ENCODE results near the gene CACNA2D1.

The CACNA2D1 gene

GRCh38 chr7:82054544-82054943, 389.0 kb downstream of the CACNA2D1 start:
- no peak for FAIRE-seq

GRCh38 chr7:82053453-82054032, 390.0 kb downstream of the CACNA2D1 start:
- no peak for DNase-seq (ENCODE audit: insufficient read length, low spot score)

More at GRCh38 chr7:82054544-82054943, 389.0 kb downstream of the CACNA2D1 start:
- DNase-seq (ENCODE audit: insufficient read length, low spot score): no peak

GRCh38 chr7:82051601-82052000, 392.0 kb downstream of the CACNA2D1 start:
- FAIRE-seq (no peak), DNase-seq (ENCODE audit: insufficient read length, low spot score) (no peak)

More at GRCh38 chr7:82053453-82054032, 390.0 kb downstream of the CACNA2D1 start:
- FAIRE-seq: no peak

- no peak for FAIRE-seq
- DNase-seq (ENCODE audit: insufficient read length, low spot score): no peak
Measured at GRCh38 chr7:82050792-82051191, 392.8 kb downstream of the CACNA2D1 start.

GRCh38 chr7:82049891-82050533, 393.6 kb downstream of the CACNA2D1 start:
- DNase-seq (ENCODE audit: insufficient read length, low spot score) (no peak), FAIRE-seq (no peak)

- no peak for DNase-seq (ENCODE audit: insufficient read length, low spot score)
- no peak for FAIRE-seq
Measured at GRCh38 chr7:82049442-82049841, 394.1 kb downstream of the CACNA2D1 start.

- FAIRE-seq (no peak), DNase-seq (ENCODE audit: insufficient read length, low spot score) (no peak)
Measured at GRCh38 chr7:82044497-82045080, 399.0 kb downstream of the CACNA2D1 start.

GRCh38 chr7:82039621-82040020, 404.0 kb downstream of the CACNA2D1 start:
- DNase-seq (ENCODE audit: insufficient read length, low spot score) (no peak), FAIRE-seq (no peak)

- no peak for FAIRE-seq
- DNase-seq (ENCODE audit: insufficient read length, low spot score): no peak
Measured at GRCh38 chr7:82036146-82036886, 407.3 kb downstream of the CACNA2D1 start.

- DNase-seq (ENCODE audit: insufficient read length, low spot score) (no peak), FAIRE-seq (no peak)
Measured at GRCh38 chr7:82035456-82035855, 408.1 kb downstream of the CACNA2D1 start.

GRCh38 chr7:82032901-82033300, 410.7 kb downstream of the CACNA2D1 start:
- no peak for DNase-seq (ENCODE audit: insufficient read length, low spot score)
- FAIRE-seq: no peak

GRCh38 chr7:82029236-82029913, 414.2 kb downstream of the CACNA2D1 start:
- no peak for DNase-seq (ENCODE audit: insufficient read length, low spot score)
- no peak for FAIRE-seq

GRCh38 chr7:82028097-82028496, 415.5 kb downstream of the CACNA2D1 start:
- FAIRE-seq: no peak

GRCh38 chr7:82021713-82022112, 421.9 kb downstream of the CACNA2D1 start:
- no peak for DNase-seq (ENCODE audit: insufficient read length, low spot score)
- FAIRE-seq: no peak

More at GRCh38 chr7:82028097-82028496, 415.5 kb downstream of the CACNA2D1 start:
- DNase-seq (ENCODE audit: insufficient read length, low spot score): no peak

- DNase-seq (ENCODE audit: insufficient read length, low spot score): no peak
Measured at GRCh38 chr7:82021036-82021435, 422.5 kb downstream of the CACNA2D1 start.

GRCh38 chr7:82019551-82020475, 423.8 kb downstream of the CACNA2D1 start:
- no peak for DNase-seq (ENCODE audit: insufficient read length, low spot score)
- FAIRE-seq: no peak

More at GRCh38 chr7:82021036-82021435, 422.5 kb downstream of the CACNA2D1 start:
- no peak for FAIRE-seq

- FAIRE-seq (no peak), DNase-seq (ENCODE audit: insufficient read length, low spot score) (no peak)
Measured at GRCh38 chr7:82018226-82018625, 425.4 kb downstream of the CACNA2D1 start.

- no peak for FAIRE-seq
- DNase-seq (ENCODE audit: insufficient read length, low spot score): no peak
Measured at GRCh38 chr7:82017334-82017943, 426.1 kb downstream of the CACNA2D1 start.

GRCh38 chr7:82015751-82016150, 427.8 kb downstream of the CACNA2D1 start:
- FAIRE-seq: no peak
- DNase-seq (ENCODE audit: insufficient read length, low spot score): no peak

Data from GM19239 (cell line).